Activated B cell treated with CpG ODN at 0.5 μM for 24 hours (primary cell): ENCODE results near the gene ADAM17. TPM values are rescaled to one million over a fixed set of nuclear protein-coding genes. Genes with fewer than 3 reads are reported as not detected.

Experiments
- ATAC-seq: fragments of 200-7000 bp; cut with Tn5 transposase; one replicate; pipeline ENCODE4 v1.10.0; 2021; ENCODE audit warnings: low read depth, mild to moderate bottlenecking, moderate library complexity
- CTCF ChIA-PET: fragments of 350-600 bp; sonication (Branson Sonifier 250); formaldehyde crosslinking; loops from one replicate; lab custom pipeline; 2021; ENCODE audit warnings: antibody characterized with exemption; lab: Charles Lee
- POLR2A ChIA-PET: fragments of 350-600 bp; sonication (Branson Sonifier 250); formaldehyde crosslinking; loops from one replicate; lab custom pipeline; 2021; ENCODE audit warnings: antibody characterized with exemption; lab: Charles Lee
- DNase-seq: peaks from one replicate; pipeline ENCODE4 v3.0.0; 2022
- H3K27ac Mint-ChIP-seq: one replicate; pipeline ENCODE4 v1.8.0; 2020; ENCODE audit warnings: mixed read lengths
- H3K27me3 Mint-ChIP-seq: one replicate; pipeline ENCODE4 v1.8.0; 2021; ENCODE audit warnings: mixed read lengths
- H3K36me3 Mint-ChIP-seq: one replicate; pipeline ENCODE4 v1.8.0; 2021; ENCODE audit warnings: low read depth, mixed read lengths
- H3K4me1 Mint-ChIP-seq: one replicate; pipeline ENCODE4 v1.8.0; 2021; ENCODE audit warnings: mixed read lengths
- H3K4me3 Mint-ChIP-seq: one replicate; pipeline ENCODE4 v1.8.0; 2020; ENCODE audit warnings: mild to moderate bottlenecking, mixed read lengths
- H3K9me3 Mint-ChIP-seq: one replicate; pipeline ENCODE4 v1.8.0; 2020; ENCODE audit warnings: mixed read lengths
- CTCF ChIP-seq: fragments of 200-600 bp; IDR thresholded peaks from one replicate; pipeline ENCODE4 v1.8.0; 2022; ENCODE audit warnings: antibody characterized with exemption, mild to moderate bottlenecking
- intact Hi-C: fragments of 100-400 bp; cut with micrococcal nuclease; formaldehyde crosslinking; loops from one replicate; pipeline ENCODE4 v1.15.1; 2024
- total RNA-seq: library from RNA; stranded (reverse); gene quantifications from 2 replicates; pipeline ENCODE4 v1.2.3, GENCODE V29; 2022

The ADAM17 gene
- total RNA-seq, 1 donor from 2014 or later = 39.5 TPM

DNA sequence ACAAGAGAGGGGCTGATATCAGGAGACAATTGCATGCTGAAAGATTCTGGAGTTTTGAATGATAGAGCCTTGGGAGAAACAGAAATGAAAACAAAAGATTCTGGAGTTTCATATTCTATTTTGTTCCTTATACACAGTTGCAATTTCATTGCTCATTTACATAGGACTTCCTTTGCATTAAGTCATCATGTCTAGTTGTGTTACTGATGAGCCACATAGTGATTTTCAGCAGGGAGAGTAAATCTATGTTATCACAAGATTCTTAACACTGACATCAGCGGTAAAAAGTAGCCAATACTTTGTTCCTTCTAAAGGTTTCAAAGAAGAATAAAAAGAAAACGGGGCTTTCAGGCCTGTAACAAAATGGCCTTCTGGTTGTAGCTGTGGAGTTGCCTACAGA, 7.1 kb downstream of the ADAM17 start:
- Mint-ChIP-seq H3K4me3 (peak overlapping the region; percentile 86), H3K4me1 (peaks cover 85% of the 10 kb centered on the region), H3K27ac (peak overlapping the region; percentile 96), H3K9me3 (no peaks in the 10 kb centered on the region), H3K27me3 (no peaks in the 10 kb centered on the region), H3K36me3 (peaks cover 5% of the 10 kb centered on the region)
- DNase-seq = no peak
- intact Hi-C loops = loop anchor here (1.0 kb wide), 1 partner anchor 9 kb away; no protein-coding TSS in a partner anchor
- no peak for TF ChIP-seq CTCF
- POLR2A ChIA-PET = interaction anchor here (1.1 to 6.4 kb wide), 4 partner anchors 7 to 295 kb away, joined by 3 to 55 read pairs (median 6); partner anchors contain the start of genes ADAM17, TAF1B and YWHAQ
- ATAC-seq = peak; percentile 56
- CTCF ChIA-PET = interaction anchor here (1.1 kb wide), 1 partner anchor 9 kb away, joined by 3 read pairs; no protein-coding TSS in a partner anchor

DNA sequence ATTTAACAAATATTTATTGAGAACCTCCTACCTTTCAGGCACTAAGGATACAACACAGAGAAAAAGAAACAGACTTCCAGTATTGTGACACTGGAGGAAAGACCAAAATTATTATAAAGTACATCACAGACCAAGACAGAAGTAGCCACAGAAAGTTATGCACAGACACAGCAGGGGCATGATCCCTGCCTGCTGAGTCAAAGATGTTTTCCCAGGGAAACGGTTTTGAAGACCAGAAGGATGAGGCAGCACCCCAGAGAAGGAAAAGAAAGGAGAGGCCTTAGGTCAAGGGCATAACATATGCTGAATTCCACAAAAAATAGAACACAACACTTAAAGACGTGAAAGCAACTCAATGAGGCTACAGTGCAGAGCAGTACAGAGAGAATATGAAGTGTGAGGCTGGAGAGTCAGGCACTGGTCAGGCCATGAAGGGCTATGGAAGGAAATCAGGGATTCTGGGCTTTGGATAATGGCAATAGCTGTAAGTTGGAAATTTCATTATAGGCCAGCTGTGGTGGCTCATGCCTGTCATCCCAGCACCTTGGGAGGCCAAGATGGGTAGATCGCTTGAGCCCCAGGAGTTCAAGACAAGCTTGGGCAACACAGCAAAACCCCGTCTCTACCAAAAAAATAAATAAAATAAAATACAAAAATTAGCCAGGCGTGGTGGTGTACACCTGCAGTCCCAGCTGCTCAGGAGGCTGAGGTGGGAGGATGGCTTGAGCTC, 8.2 kb downstream of the ADAM17 start:
- peak overlapping the region; percentile 86 for H3K4me3 Mint-ChIP-seq
- POLR2A ChIA-PET = interaction anchor here (0.6 to 6.4 kb wide), 6 partner anchors 8 to 296 kb away, joined by 3 to 55 read pairs (median 5); partner anchors contain the start of genes ADAM17, TAF1B and YWHAQ

GRCh38 chr2:9545502-9545901, 10.1 kb downstream of the ADAM17 start:
- DNase-seq (no peak), ATAC-seq (no peak)
- H3K27me3 Mint-ChIP-seq = no peaks in the 10 kb centered on the region
- peak overlapping the region; percentile 57 for H3K27ac Mint-ChIP-seq
- H3K4me1 Mint-ChIP-seq = peaks cover 86% of the 10 kb centered on the region
- no peaks in the 10 kb centered on the region for H3K9me3 Mint-ChIP-seq
- H3K4me3 Mint-ChIP-seq = no peak overlapping the region
- no peak for TF ChIP-seq CTCF
- intact Hi-C loops = no loop called here
- ChIA-PET CTCF (no interaction called here), POLR2A (interaction anchor here (0.9 to 6.4 kb wide), 3 partner anchors 10 to 85 kb away, joined by 3 to 55 read pairs (median 3); partner anchors contain the start of genes ADAM17 and YWHAQ)
- H3K36me3 Mint-ChIP-seq = peaks cover 19% of the 10 kb centered on the region

More for the DNA sequence above, 8.2 kb downstream of the ADAM17 start:
- DNase-seq (no peak), ATAC-seq (no peak)
- Mint-ChIP-seq H3K4me1 (peaks cover 86% of the 10 kb centered on the region), H3K9me3 (no peaks in the 10 kb centered on the region), H3K27ac (peak overlapping the region; percentile 96), H3K27me3 (no peaks in the 10 kb centered on the region), H3K36me3 (peaks cover 12% of the 10 kb centered on the region)
- intact Hi-C loops = no loop called here
- TF ChIP-seq CTCF = no peak
- CTCF ChIA-PET = no interaction called here

DNA sequence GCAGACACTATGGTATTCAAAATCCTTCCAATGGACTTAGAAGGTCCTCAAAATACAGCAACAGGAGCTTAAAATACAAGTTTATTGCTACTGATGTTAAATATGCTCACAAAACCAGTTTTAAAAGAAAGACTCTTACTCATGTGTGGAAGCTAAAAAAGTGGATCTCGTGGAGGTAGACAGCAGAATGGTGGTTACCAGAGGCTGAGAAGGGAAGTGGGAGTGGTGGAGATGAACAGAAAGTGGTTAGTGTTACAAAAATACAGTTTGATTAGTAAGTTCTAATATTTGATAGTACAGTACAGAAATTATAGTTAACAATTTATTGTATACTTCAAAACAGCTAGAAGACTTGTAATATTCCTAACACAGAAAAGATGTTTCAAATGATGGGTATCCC, 12.1 kb downstream of the ADAM17 start:
- POLR2A ChIA-PET = interaction anchor here (0.9 to 6.4 kb wide), 4 partner anchors 9 to 87 kb away, joined by 4 to 55 read pairs (median 7); partner anchors contain the start of genes ADAM17 and YWHAQ
- no peaks in the 10 kb centered on the region for H3K27me3 Mint-ChIP-seq
- H3K4me1 Mint-ChIP-seq = peaks cover 91% of the 10 kb centered on the region
- TF ChIP-seq CTCF = no peak
- peak overlapping the region; percentile 57 for H3K27ac Mint-ChIP-seq
- no peaks in the 10 kb centered on the region for H3K9me3 Mint-ChIP-seq
- DNase-seq (no peak), ATAC-seq (no peak)
- H3K4me3 Mint-ChIP-seq = peak overlapping the region; percentile 26
- peaks cover 24% of the 10 kb centered on the region for H3K36me3 Mint-ChIP-seq
- CTCF ChIA-PET = interaction anchor here (0.6 kb wide), 1 partner anchor 939 kb away, joined by 3 read pairs; no protein-coding TSS in a partner anchor
- intact Hi-C loops = no loop called here

- Mint-ChIP-seq H3K9me3 (no peaks in the 10 kb centered on the region), H3K4me1 (peaks cover 88% of the 10 kb centered on the region), H3K27ac (peak overlapping the region; percentile 78), H3K36me3 (peaks cover 40% of the 10 kb centered on the region), H3K27me3 (no peaks in the 10 kb centered on the region), H3K4me3 (peak overlapping the region; percentile 63)
- POLR2A ChIA-PET = interaction anchor here (0.7 to 4.1 kb wide), 7 partner anchors 8 to 304 kb away, joined by 4 to 53 read pairs (median 8); partner anchors contain the start of genes ADAM17, TAF1B and YWHAQ
- DNase-seq (no peak), ATAC-seq (no peak)
- no peak for TF ChIP-seq CTCF
- CTCF ChIA-PET = interaction anchor here (0.8 to 4.8 kb wide), 2 partner anchors 9 to 17 kb away, joined by 3 to 17 read pairs; partner anchors contain the start of gene ADAM17
- intact Hi-C loops = loop anchor here (1.0 to 5.0 kb wide), 4 partner anchors 9 to 93 kb away; partner anchors contain the start of genes ADAM17 and YWHAQ
Measured at GRCh38 chr2:9539531-9539930, 16.1 kb downstream of the ADAM17 start.
